DND-41 (cell line): ENCODE results near the gene EAF2.

Experiments
- CTCF ChIP-seq: IDR thresholded peaks from 2 replicates; pipeline ENCODE4 v1.5.1; 2012; ENCODE audit warnings: borderline replicate concordance, low read length, moderate library complexity, mild to moderate bottlenecking; ENCODE audit not compliant: poor library complexity, severe bottlenecking; ENCODE audit errors: extremely low read depth
- EZH2 ChIP-seq: IDR thresholded peaks from 3 replicates; pipeline ENCODE4 v1.6.1; 2012; ENCODE audit warnings: borderline replicate concordance, low read depth, mild to moderate bottlenecking, moderate library complexity, low read length, inconsistent platforms; ENCODE audit not compliant: severe bottlenecking

- TF ChIP-seq EZH2 (no peak), CTCF (no peak)
Measured at GRCh38 chr3:121895736-121896135, 60.7 kb downstream of the EAF2 start.
